ENCODE measurements around the gene PTGER4. TPM values are rescaled to one million over a fixed set of nuclear protein-coding genes. Genes with fewer than 3 reads are reported as not detected.

The PTGER4 gene
- total RNA-seq, 4 donors from 2014 or later = 10.1 to 30.1 (median 27.0) TPM

- Histone ChIP-seq H3K36me3 (no peaks in the 10 kb centered on the region), H3K4me3 (no peak overlapping the region), H3K9me3 (no peaks in the 10 kb centered on the region), H3K27ac (peak overlapping the region in 3 of 4 donors; percentile 27 to 91 (median 88)), H3K27me3 (peaks cover 17% of the 10 kb centered on the region), H3K4me1 (peaks cover 0 to 65% (median 9%) of the 10 kb centered on the region in 3 donors)
- no peak for ATAC-seq
- no peak for TF ChIP-seq POLR2AphosphoS5 (IDR thresholded peaks at IDR 0.05)
- TF ChIP-seq CTCF (IDR thresholded peaks at IDR 0.05) = no peak
- TF ChIP-seq POLR2A (IDR thresholded peaks at IDR 0.05) = no peak
- TF ChIP-seq EP300 (IDR thresholded peaks at IDR 0.05) = no peak
- WGBS, 2 donors (ENCODE audit: low coverage in 1 of 2) = 51 to 58% methylated on average over 2 of the region's 2 CpGs
Observed at GRCh38 chr5:40677456-40677855, 2.3 kb upstream of the PTGER4 start.

- H3K4me3 ChIP-seq = peak overlapping the region in 1 of 2 donors; percentile 68
- H3K9me3 ChIP-seq = no peaks in the 10 kb centered on the region
- peaks cover 0 to 71% (median 9%) of the 10 kb centered on the region in 3 donors for H3K4me1 ChIP-seq
- H3K27ac ChIP-seq = peak overlapping the region in 3 of 4 donors; percentile 88 to 93 (median 91)
- 61 to 65% methylated on average over 2 of the region's 2 CpGs for WGBS, 2 donors (ENCODE audit: low coverage in 1 of 2)
- H3K27me3 ChIP-seq = peaks cover 17% of the 10 kb centered on the region
- ATAC-seq = no peak
- TF ChIP-seq CTCF (IDR thresholded peaks at IDR 0.05) (no peak), POLR2AphosphoS5 (IDR thresholded peaks at IDR 0.05) (no peak), POLR2A (IDR thresholded peaks at IDR 0.05) (no peak), EP300 (IDR thresholded peaks at IDR 0.05) (no peak)
- H3K36me3 ChIP-seq = no peaks in the 10 kb centered on the region
Observed at GRCh38 chr5:40678026-40678425, 1.7 kb upstream of the PTGER4 start.

- no peaks in the 10 kb centered on the region for H3K36me3 ChIP-seq
- H3K27ac ChIP-seq = peak overlapping the region; percentile 32 to 93 (median 90)
- peak overlapping the region; percentile 68 to 78 for H3K4me3 ChIP-seq
- ATAC-seq = no peak
- 12 to 15% methylated on average over 12 of the region's 12 CpGs for WGBS, 2 donors (ENCODE audit: low coverage in 1 of 2)
- H3K27me3 ChIP-seq = peaks cover 17% of the 10 kb centered on the region
- H3K9me3 ChIP-seq = no peaks in the 10 kb centered on the region
- H3K4me1 ChIP-seq = peaks cover 0 to 76% (median 9%) of the 10 kb centered on the region in 3 donors
- TF ChIP-seq POLR2A (IDR thresholded peaks at IDR 0.05) (no peak), POLR2AphosphoS5 (IDR thresholded peaks at IDR 0.05) (no peak), EP300 (IDR thresholded peaks at IDR 0.05) (no peak), CTCF (IDR thresholded peaks at IDR 0.05) (no peak)
Observed at GRCh38 chr5:40678460-40679147, 1.1 kb upstream of the PTGER4 start.

- WGBS, 2 donors (ENCODE audit: low coverage in 1 of 2) = 0 to 3% methylated on average over 5 to 12 of the region's 60 CpGs
- TF ChIP-seq CTCF (IDR thresholded peaks at IDR 0.05) (no peak), EP300 (IDR thresholded peaks at IDR 0.05) (no peak), POLR2AphosphoS5 (IDR thresholded peaks at IDR 0.05) (peak; percentile 58), POLR2A (IDR thresholded peaks at IDR 0.05) (no peak)
- Histone ChIP-seq H3K36me3 (no peaks in the 10 kb centered on the region), H3K4me1 (peaks cover 0 to 84% (median 9%) of the 10 kb centered on the region in 3 donors), H3K27me3 (peaks cover 17% of the 10 kb centered on the region), H3K27ac (peak overlapping the region; percentile 32 to 93 (median 90)), H3K4me3 (peak overlapping the region; percentile 68 to 78), H3K9me3 (no peaks in the 10 kb centered on the region)
- peak; percentile 92 for ATAC-seq
Observed at GRCh38 chr5:40679148-40679912, 385 bp upstream of the PTGER4 start.

Data from gastroesophageal sphincter (tissue), 4 donors.